ENCODE data around the gene PRKCH. TPM values are rescaled to one million over a fixed set of nuclear protein-coding genes. Genes with fewer than 3 reads are reported as not detected.

Gene PRKCH
- total and polyA plus RNA-seq, 2 donors (not counting 3 experiments of a cell fraction or from before 2014, with no cell fraction given) = 97.7 to 103 TPM

DNA sequence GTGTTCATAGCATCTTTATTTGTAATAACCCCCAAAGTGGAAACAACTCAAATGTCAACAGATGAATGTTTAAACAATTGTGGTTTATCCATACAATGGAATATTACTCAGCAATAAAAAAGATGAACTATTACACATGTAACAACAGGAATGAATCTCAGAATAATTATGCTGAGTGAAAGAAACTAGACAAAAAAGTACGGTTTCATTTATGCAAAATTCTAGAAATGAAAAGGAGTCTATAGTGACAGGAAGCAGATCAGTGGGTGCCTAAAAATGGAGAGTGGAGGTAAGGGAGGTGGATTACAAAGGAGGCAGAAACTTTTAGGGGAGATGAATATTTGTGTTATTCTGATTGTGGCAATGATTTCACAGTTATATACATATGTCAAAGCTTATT is 4.8 kb downstream of the PRKCH start:
- no TSS peak for BruUV-seq (replicated peaks)
- no peak overlapping the region for H2AFZ ChIP-seq (ENCODE audit: low read depth, low read length)
- no peak for DNase-seq (ENCODE audit: low read depth, low spot score)
- H3K27ac ChIP-seq (ENCODE audit: insufficient read depth, low read depth, low read length) = peak overlapping the region; percentile 92
- no peak overlapping the region for H3K4me3 ChIP-seq (replicated peaks in 1 of 3; ENCODE audit: insufficient read depth in 1 of 3, low read depth in 1 of 3, low read length in 3 of 3)
- ChIA-PET CTCF (interaction anchor here (1.0 to 1.1 kb wide), 3 partner anchors 9 to 67 kb away, joined by 3 to 4 read pairs (median 3); no protein-coding TSS in a partner anchor), POLR2A (no interaction called here)
- peak overlapping the region; percentile 96 for H3K4me2 ChIP-seq (ENCODE audit: insufficient read depth, low read length)
- H3K36me3 ChIP-seq (ENCODE audit: control insufficient read depth in 2 of 2, extremely low read depth in 1 of 2, insufficient read depth in 2 of 2, low read length in 2 of 2) = no peaks in the 10 kb centered on the region
- peaks cover 2% of the 10 kb centered on the region for H4K20me1 ChIP-seq (replicated peaks; ENCODE audit: control insufficient read depth, extremely low read depth, insufficient read depth, low read length)
- H3K4me1 ChIP-seq (ENCODE audit: control insufficient read depth, extremely low read depth, insufficient read depth, low read length) = peaks cover 33% of the 10 kb centered on the region
- intact Hi-C loops (cut with micrococcal nuclease) (loop anchor here (2.0 kb wide), 1 partner anchor 93 kb away; no protein-coding TSS in a partner anchor), dilution Hi-C loops (cut with MboI; ENCODE audit: extremely low pct_ligation_motif_present, low sequenced_read_pairs) (no loop called here)
- no peaks in the 10 kb centered on the region for H3K9me1 ChIP-seq (replicated peaks; ENCODE audit: control insufficient read depth, extremely low read depth, insufficient read depth, low read length)
- no peak for FAIRE-seq
- H3K9me3 ChIP-seq (replicated peaks; ENCODE audit: control insufficient read depth, insufficient read depth, low read length) = no peaks in the 10 kb centered on the region
- TF ChIP-seq GATA2 (IDR thresholded peaks at IDR 0.05; ENCODE audit: insufficient read depth, insufficient read length, low read depth, low read length) = no peak
- no peak for TF ChIP-seq JUN (IDR thresholded peaks at IDR 0.05; ENCODE audit: borderline replicate concordance, insufficient read depth, insufficient read length, low read depth)
- TF ChIP-seq EZH2 (IDR thresholded peaks at IDR 0.05; ENCODE audit: borderline replicate concordance, low read depth, low read length, severe bottlenecking) = no peak
- TF ChIP-seq MYC (IDR thresholded peaks at IDR 0.05; ENCODE audit: low read depth, low read length) = no peak
- no peak for TF ChIP-seq POLR2AphosphoS5 (IDR thresholded peaks at IDR 0.05; ENCODE audit: insufficient read depth, low read depth, low read length)
- TF ChIP-seq, protein P1, sequence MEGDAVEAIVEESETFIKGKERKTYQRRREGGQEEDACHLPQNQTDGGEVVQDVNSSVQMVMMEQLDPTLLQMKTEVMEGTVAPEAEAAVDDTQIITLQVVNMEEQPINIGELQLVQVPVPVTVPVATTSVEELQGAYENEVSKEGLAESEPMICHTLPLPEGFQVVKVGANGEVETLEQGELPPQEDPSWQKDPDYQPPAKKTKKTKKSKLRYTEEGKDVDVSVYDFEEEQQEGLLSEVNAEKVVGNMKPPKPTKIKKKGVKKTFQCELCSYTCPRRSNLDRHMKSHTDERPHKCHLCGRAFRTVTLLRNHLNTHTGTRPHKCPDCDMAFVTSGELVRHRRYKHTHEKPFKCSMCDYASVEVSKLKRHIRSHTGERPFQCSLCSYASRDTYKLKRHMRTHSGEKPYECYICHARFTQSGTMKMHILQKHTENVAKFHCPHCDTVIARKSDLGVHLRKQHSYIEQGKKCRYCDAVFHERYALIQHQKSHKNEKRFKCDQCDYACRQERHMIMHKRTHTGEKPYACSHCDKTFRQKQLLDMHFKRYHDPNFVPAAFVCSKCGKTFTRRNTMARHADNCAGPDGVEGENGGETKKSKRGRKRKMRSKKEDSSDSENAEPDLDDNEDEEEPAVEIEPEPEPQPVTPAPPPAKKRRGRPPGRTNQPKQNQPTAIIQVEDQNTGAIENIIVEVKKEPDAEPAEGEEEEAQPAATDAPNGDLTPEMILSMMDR (IDR thresholded peaks at IDR 0.05; ENCODE audit: extremely low read depth in 1 of 2, insufficient read depth in 1 of 2, low read depth in 1 of 2, low read length in 2 of 2) = no peak
- TF ChIP-seq, protein P2, sequence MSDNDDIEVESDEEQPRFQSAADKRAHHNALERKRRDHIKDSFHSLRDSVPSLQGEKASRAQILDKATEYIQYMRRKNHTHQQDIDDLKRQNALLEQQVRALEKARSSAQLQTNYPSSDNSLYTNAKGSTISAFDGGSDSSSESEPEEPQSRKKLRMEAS (IDR thresholded peaks at IDR 0.05; ENCODE audit: insufficient read depth, insufficient read length) = no peak
- no peak for TF ChIP-seq FOS (IDR thresholded peaks at IDR 0.05; ENCODE audit: borderline replicate concordance, insufficient read depth, low read length)
- TF ChIP-seq POLR2A (IDR thresholded peaks at IDR 0.05; ENCODE audit: low read depth, low read length) = no peak
- no peaks in the 10 kb centered on the region for H3K27me3 ChIP-seq (ENCODE audit: control insufficient read depth in 2 of 2, insufficient read depth in 2 of 2, low read length in 2 of 2)
- H3K79me2 ChIP-seq (ENCODE audit: control insufficient read depth, insufficient read depth, low read length) = peaks cover 88% of the 10 kb centered on the region
- H3K9ac ChIP-seq (replicated peaks; ENCODE audit: extremely low read depth, insufficient read depth, low read length) = peak overlapping the region; percentile 66
